ENCODE measurements around the gene STAT2. TPM values are rescaled to one million over a fixed set of nuclear protein-coding genes. Genes with fewer than 3 reads are reported as not detected.

The STAT2 gene
- total and polyA plus RNA-seq, 10 of the 15 experiments (the other 5 are each of a cell fraction or from before 2014, with no cell fraction given), result 16.9 to 106 (median 77.9) TPM

DNA sequence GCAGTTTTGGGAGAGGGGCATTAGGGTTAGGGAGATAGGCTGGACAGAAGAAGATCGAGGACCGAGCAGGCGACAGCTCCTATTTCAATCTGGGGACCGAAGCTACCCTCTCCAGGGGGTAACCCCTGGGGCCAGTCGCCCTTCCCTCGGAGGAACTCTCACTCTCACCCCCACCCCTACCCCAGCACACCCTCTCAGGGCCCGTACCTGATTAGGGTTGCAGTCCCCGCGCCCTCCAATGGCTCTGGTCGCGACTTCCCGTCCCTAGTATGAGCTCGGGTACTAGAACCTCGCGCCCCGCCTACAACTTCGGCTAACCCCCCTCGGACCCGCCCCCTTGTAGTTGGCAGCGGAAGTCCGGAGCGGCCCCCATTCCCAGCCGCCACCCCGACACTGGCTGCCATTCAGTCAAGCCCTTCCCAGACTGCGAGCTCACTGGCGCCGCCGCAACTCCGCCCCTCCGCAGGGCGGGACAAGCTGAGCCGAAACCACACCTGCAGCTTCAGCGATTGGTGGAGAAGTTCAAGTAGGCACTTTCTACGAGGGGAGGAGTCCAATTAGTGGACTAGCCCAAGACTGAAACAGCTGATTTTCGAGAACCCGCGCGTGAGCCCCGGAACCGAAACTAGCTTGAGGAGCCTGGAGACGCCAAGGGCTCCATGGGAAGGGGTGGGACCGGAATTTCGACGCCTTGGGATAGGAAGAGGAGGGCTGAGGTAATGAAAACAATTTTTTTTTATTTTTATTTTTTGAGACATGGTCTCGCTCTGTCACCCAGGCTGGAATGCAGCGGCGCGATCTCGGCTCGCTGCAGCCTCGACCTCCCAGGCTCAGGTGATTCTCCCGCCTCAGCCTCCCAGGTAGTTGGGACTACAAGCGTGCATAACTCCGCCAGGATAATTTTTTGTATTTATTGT is at the start of gene STAT2 (continued):
- TF ChIP-seq, protein P1, sequence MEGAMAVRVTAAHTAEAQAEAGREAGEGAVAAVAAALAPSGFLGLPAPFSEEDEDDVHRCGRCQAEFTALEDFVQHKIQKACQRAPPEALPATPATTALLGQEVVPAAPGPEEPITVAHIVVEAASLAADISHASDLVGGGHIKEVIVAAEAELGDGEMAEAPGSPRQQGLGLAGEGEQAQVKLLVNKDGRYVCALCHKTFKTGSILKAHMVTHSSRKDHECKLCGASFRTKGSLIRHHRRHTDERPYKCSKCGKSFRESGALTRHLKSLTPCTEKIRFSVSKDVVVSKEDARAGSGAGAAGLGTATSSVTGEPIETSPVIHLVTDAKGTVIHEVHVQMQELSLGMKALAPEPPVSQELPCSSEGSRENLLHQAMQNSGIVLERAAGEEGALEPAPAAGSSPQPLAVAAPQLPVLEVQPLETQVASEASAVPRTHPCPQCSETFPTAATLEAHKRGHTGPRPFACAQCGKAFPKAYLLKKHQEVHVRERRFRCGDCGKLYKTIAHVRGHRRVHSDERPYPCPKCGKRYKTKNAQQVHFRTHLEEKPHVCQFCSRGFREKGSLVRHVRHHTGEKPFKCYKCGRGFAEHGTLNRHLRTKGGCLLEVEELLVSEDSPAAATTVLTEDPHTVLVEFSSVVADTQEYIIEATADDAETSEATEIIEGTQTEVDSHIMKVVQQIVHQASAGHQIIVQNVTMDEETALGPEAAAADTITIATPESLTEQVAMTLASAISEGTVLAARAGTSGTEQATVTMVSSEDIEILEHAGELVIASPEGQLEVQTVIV (IDR thresholded peaks at IDR 0.05; ENCODE audit: borderline replicate concordance, partially characterized antibody), result peak; percentile 65
- TF ChIP-seq EP300 (IDR thresholded peaks at IDR 0.05; ENCODE audit: borderline replicate concordance in 1 of 2, control insufficient read depth in 1 of 2, low read depth in 2 of 2, low read length in 2 of 2), result no peak
- TF ChIP-seq, protein P2, sequence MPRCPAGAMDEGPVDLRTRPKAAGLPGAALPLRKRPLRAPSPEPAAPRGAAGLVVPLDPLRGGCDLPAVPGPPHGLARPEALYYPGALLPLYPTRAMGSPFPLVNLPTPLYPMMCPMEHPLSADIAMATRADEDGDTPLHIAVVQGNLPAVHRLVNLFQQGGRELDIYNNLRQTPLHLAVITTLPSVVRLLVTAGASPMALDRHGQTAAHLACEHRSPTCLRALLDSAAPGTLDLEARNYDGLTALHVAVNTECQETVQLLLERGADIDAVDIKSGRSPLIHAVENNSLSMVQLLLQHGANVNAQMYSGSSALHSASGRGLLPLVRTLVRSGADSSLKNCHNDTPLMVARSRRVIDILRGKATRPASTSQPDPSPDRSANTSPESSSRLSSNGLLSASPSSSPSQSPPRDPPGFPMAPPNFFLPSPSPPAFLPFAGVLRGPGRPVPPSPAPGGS (IDR thresholded peaks at IDR 0.05; ENCODE audit: borderline replicate concordance, insufficient read depth, low read depth, low read length, poor library complexity, severe bottlenecking), result no peak
- TF ChIP-seq TARDBP (IDR thresholded peaks at IDR 0.05; ENCODE audit: borderline replicate concordance), result no peak
- no peak; the same call in 1 of the 2 replicates for TF ChIP-seq PAX5 (IDR thresholded peaks at IDR 0.05; ENCODE audit: borderline replicate concordance, low read depth, low read length)
- no peak for TF ChIP-seq NFXL1 (IDR thresholded peaks at IDR 0.05; ENCODE audit: borderline replicate concordance)
- TF ChIP-seq RFX5 (IDR thresholded peaks at IDR 0.05; ENCODE audit: low read depth, low read length), result peak; percentile 57; the same call in 1 of the 2 replicates
- TF ChIP-seq MYC (IDR thresholded peaks at IDR 0.05; ENCODE audit: insufficient read depth, insufficient read length, insufficient replicate concordance, low read length, severe bottlenecking), result no peak
- TF ChIP-seq PML (IDR thresholded peaks at IDR 0.05; ENCODE audit: low read length), result peak; percentile 54
- TF ChIP-seq, protein P3, sequence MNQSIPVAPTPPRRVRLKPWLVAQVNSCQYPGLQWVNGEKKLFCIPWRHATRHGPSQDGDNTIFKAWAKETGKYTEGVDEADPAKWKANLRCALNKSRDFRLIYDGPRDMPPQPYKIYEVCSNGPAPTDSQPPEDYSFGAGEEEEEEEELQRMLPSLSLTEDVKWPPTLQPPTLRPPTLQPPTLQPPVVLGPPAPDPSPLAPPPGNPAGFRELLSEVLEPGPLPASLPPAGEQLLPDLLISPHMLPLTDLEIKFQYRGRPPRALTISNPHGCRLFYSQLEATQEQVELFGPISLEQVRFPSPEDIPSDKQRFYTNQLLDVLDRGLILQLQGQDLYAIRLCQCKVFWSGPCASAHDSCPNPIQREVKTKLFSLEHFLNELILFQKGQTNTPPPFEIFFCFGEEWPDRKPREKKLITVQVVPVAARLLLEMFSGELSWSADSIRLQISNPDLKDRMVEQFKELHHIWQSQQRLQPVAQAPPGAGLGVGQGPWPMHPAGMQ (IDR thresholded peaks at IDR 0.05; ENCODE audit: borderline replicate concordance), result no peak
- TF ChIP-seq HDGF (IDR thresholded peaks at IDR 0.05), result peak; percentile 95; the same call in 1 of the 2 replicates
- TF ChIP-seq NFIC (IDR thresholded peaks at IDR 0.05; ENCODE audit: low read depth, low read length), result peak; percentile 55; the same call in 1 of the 2 replicates
- no peak for TF ChIP-seq SIX5 (IDR thresholded peaks at IDR 0.05; ENCODE audit: low read depth, low read length, severe bottlenecking)
- TF ChIP-seq, protein P4, sequence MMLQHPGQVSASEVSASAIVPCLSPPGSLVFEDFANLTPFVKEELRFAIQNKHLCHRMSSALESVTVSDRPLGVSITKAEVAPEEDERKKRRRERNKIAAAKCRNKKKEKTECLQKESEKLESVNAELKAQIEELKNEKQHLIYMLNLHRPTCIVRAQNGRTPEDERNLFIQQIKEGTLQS (IDR thresholded peaks at IDR 0.05; ENCODE audit: borderline replicate concordance, extremely low read depth, low read depth, low read length), result no peak
- no peak for TF ChIP-seq RAD21 (IDR thresholded peaks at IDR 0.05; ENCODE audit: insufficient read depth, low read depth, low read length)
- TF ChIP-seq FOXK2 (IDR thresholded peaks at IDR 0.05), result peak; percentile 75; the same call in 1 of the 2 replicates
- peak; percentile 36; the same call in 1 of the 2 replicates for TF ChIP-seq HCFC1 (IDR thresholded peaks at IDR 0.05; ENCODE audit: low read length)
- peak; percentile 32 for TF ChIP-seq RELA (IDR thresholded peaks at IDR 0.05; ENCODE audit: borderline replicate concordance, partially characterized antibody)
- TF ChIP-seq, protein P5, sequence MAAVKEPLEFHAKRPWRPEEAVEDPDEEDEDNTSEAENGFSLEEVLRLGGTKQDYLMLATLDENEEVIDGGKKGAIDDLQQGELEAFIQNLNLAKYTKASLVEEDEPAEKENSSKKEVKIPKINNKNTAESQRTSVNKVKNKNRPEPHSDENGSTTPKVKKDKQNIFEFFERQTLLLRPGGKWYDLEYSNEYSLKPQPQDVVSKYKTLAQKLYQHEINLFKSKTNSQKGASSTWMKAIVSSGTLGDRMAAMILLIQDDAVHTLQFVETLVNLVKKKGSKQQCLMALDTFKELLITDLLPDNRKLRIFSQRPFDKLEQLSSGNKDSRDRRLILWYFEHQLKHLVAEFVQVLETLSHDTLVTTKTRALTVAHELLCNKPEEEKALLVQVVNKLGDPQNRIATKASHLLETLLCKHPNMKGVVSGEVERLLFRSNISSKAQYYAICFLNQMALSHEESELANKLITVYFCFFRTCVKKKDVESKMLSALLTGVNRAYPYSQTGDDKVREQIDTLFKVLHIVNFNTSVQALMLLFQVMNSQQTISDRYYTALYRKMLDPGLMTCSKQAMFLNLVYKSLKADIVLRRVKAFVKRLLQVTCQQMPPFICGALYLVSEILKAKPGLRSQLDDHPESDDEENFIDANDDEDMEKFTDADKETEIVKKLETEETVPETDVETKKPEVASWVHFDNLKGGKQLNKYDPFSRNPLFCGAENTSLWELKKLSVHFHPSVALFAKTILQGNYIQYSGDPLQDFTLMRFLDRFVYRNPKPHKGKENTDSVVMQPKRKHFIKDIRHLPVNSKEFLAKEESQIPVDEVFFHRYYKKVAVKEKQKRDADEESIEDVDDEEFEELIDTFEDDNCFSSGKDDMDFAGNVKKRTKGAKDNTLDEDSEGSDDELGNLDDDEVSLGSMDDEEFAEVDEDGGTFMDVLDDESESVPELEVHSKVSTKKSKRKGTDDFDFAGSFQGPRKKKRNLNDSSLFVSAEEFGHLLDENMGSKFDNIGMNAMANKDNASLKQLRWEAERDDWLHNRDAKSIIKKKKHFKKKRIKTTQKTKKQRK (IDR thresholded peaks at IDR 0.05; ENCODE audit: low read depth, low read length), result no peak

All from GM12878 (cell line).